GM19324 (cell line): ENCODE data around the gene NFIC.
"Not testable (repeated sequence)": the region's sequence is repeated elsewhere in the genome, so short reads cannot be mapped to it uniquely, and the experiment has no call there.

Experiments
- ATAC-seq: cut with Tn5 transposase; IDR thresholded peaks from one replicate; pipeline ENCODE4 v1.9.1; 2021; ENCODE audit warnings: mild to moderate bottlenecking, moderate library complexity; ENCODE audit not compliant: unreplicated experiment, low FRiP score

The NFIC gene

DNA sequence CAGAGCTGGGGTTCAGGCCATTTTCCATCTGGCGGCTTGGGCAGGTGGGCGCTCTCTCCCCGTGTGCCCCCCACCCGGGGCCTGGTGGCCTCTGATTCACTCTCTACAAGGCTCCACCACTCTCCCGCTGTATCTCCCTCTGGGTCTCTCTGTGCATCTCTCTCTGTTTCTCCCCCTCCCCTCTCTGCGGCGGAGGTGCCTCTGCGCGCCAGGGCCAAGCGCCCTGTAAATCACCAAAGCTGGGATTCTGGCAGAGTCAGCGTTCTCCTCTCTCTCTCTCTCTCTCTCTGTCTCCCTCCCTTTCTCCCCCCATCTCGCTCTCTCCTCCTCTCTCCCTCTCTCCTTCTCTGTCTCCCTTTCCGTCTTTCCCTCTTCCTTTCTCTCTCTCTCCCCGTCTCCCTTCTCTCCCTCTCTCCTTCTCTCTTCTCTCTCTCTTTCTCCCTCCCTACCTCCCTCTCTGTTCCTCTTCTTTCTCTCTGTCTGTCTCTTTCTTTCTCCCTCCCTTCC is 3.9 kb downstream of the NFIC start:
- no peak for ATAC-seq

DNA sequence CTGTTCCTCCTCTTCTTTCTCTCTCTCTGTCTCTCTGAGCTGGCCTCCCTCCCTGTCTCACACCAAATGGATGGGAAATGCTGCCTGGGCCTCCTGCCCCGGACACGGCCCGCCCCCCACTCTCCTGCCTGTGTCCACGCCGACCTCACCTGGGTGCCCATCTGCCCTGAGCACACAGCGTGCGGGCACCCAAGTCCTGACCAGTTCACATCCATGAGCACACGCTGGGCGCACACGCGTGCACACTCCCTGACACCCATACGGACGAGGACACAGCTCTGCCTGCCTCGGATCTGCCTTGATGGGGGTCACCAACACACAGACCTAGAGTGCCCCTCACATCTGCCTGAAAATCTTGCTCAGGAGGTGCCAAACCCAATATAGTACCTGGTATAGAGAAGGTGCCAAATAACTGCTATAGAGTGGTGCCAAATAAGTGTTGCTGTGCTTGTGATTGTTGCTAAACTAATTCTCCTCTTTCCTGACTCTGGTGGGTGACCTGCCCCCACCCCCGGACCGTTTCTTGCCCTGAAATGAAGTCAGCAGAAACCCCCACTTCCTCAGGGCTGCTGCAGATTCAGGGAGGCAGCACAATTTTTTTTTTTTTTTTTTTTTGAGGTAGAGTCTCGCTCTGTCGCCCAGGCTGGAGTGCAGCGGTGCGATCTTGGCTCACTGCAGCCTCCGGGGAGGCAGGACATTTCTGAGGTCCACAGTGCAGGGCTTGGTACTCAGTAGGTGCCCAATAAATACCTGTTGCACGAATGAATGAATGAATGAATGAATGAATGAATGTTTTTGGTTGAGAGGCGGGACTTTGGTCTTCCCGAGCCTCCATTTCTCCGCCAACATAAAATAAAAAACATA is 4.6 kb downstream of the NFIC start:
- no peak for ATAC-seq

DNA sequence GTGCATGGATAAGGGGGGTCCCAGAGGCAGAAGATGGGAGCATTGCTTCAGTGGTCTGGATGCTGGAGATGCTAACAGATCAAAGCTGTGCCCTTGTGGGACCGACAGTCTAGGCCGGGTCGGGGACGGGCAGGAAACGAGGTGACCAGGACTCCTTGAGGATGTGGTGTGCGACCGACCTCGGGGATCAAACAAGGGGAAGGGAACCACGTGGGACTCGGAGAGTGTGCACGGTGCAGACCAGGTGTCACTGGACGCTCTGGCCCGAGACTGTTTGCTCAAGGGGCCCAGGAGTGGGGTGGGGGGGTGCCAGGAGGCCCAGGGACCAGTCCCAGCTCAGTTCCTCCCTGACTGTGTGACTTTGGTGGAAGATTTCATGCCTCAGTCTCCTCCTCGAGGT is 6.0 kb downstream of the NFIC start:
- no peak for ATAC-seq

DNA sequence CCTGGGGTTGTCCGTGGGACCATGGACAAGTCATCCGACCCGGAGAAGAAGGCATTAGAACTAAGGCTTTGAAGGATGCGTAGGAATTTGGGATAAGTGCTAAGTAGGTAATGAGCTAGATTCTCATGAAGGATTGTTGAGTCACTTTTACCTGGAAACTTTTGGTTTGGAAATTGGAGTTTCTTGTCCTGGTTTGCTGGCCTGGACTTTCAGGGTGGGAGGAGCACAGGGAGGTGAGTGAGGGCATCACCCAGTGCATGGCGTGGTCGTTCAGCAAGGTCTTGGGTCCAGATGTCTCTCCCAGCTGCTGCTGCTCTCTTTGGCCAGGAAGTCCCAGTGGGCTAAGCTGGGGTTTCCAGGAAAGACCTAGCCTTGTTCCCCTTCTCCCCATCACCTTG is 7.6 kb downstream of the NFIC start:
- ATAC-seq, result no peak

DNA sequence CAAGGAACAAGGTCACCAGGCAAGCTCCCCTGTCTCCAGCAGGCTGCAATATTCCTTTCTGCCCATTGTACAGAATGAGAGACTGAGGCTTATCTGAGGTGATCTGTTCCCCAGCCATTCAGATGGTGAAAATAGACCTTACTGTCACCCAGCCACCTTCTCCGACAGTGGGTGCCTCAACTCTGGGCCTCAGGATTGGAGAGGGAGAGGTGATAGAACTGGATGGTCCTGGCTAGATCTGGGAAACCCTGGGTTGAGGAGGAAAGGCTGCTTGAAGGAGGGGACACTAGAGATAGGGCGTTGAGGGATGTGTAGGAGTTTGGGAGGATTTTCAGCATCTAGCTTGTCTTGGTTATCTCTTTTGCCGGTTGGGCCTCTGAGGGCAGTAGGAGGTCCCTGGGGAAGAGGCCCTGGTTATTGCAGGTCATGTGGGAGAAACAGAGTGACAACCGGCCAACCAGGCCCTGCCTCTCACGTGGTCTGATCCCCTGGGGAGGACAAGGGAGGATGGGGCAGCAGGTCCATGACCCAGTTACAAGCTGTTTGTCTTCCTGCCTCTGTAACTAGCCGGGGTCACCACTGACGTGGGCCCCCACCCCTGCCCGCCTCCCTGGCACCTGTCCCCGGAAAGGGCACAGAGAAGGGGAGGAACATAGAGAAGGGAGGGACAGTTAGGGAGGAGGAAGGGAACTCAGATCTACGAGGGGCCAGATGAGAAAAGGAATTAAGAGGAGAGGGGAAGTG is 8.2 kb downstream of the NFIC start:
- no peak for ATAC-seq

DNA sequence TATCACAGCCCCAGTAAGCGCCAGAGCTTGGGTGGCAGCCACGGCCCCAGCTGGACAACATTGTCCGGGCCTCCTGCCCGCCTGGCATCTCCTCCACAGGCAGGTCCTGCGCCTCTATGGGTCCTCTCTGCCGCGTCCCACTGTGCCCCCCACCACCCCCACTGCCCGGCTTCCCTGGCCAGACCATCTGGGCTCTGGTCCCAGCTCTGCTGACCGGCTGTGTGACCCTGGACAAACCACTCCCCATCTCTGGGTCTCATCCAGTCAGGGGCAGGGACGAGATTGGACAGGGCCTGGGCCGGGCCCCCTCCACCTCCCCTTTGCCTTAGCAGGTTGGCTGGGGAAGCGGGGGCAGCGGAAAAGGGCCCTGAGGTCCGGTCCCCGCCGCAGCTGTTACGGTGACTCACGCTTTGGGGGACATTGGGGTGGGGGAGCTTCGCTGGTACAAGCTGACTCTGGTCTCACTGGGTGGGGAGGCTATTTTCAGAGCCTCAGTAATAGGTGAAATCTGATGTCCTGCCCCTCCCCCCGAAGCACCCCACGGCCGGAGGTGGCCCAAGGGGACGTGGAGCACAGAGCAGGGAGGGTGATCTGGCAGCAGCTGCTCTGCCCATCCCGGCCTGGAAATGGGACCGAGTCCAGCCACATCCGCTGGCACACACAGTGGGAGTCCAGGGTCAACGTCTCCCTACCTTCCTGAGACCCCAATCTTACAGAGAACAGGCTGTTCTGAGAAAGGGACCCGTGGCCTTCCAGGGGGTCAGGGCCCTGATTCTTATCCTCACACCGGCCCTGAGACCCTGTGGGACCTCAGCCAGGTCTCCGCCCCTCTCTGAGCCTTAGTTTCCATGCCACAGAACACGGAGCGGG is 9.1 kb downstream of the NFIC start:
- ATAC-seq, result no peak

DNA sequence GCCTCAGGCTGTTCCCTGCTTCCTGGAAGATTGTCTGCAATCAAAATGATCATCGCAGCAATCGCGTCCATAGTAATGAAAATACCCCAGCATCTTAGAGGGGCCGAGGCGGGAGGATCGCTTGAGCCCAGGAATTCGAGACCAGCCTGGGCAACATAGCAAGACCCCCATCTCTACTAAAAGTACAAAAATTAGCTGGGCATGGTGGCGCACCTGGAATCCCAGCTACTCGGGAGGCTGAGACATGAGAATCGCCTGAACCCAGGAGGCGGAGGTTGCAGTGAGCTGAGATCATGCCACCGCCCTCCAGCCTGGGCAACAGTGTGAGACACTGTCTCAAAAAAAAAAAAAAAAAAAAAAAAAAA is 9.7 kb downstream of the NFIC start:
- ATAC-seq, result not testable (repeated sequence)

DNA sequence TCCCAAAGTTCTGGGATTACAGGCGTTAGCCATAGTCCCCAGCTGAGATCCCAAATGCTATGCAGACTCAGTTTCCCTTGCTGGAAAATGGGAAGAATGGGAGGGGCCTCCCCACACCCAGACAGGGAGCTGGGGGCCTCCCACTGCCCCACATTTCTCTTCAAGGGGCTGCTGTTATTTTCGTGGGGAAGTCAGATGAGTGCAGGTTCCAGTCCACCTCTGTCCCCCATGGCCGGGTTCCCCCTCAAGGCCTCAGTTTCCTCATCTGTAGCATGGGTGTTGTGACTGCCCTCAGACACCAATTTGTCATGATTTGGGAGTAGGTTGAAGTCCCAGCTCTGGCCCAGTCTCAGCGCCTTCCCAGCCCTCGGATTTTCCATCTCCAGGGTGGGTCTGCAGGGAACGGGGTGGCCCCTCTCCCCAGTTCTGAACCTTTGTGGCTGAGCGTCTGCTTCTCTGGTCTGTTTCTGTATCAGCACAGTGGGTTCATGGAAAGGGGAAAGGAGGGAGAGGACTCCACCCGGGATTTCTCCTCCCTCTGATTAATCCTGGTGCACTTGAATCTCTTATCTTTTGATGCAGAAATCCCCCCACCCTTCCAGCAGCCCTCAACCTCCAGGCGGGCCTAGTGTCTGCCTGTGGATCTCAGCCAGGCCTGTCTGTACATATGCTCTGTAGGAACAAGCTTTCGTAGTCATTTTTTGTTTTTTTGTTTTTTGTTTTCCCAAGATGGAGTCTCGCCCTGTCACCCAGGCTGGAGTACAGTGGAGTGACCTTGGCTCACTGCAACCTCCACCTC is 12.2 kb downstream of the NFIC start:
- ATAC-seq, result no peak

DNA sequence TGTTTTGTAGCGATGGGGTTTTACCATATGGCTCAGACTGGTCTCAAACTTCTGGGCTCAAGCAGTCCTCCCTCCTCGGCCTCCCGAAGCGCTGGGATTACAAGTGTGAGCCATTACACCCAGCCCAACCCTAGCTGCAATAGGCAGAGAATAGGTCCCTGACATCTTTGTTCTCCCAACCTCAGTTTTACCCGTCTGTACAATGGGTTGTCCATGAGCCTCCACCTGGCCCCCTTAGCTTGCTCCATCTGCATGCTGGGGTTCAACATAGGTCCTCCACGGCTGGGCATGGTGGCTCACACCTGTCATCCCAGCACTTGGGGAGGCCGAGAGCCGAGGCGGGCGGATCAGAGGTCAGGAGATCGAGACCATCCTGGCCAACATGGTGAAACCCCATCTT is 14.4 kb downstream of the NFIC start:
- no peak for ATAC-seq

DNA sequence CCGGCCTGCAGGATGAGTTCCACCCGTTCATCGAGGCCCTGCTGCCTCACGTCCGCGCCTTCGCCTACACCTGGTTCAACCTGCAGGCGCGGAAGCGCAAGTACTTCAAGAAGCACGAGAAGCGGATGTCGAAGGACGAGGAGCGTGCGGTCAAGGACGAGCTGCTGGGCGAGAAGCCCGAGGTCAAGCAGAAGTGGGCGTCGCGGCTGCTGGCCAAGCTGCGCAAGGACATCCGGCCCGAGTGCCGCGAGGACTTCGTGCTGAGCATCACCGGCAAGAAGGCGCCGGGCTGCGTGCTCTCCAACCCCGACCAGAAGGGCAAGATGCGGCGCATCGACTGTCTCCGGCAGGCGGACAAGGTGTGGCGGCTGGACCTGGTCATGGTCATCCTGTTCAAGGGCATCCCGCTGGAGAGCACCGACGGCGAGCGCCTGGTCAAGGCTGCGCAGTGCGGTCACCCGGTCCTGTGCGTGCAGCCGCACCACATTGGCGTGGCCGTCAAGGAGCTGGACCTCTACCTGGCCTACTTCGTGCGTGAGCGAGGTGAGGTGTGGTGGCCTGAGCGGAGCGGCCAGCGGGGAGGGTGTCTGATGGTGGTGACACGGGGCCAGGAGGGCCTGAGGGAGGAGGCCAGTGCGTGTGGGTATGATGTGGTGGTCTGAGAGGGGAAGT is 15.5 kb downstream of the NFIC start:
- ATAC-seq, result no peak

DNA sequence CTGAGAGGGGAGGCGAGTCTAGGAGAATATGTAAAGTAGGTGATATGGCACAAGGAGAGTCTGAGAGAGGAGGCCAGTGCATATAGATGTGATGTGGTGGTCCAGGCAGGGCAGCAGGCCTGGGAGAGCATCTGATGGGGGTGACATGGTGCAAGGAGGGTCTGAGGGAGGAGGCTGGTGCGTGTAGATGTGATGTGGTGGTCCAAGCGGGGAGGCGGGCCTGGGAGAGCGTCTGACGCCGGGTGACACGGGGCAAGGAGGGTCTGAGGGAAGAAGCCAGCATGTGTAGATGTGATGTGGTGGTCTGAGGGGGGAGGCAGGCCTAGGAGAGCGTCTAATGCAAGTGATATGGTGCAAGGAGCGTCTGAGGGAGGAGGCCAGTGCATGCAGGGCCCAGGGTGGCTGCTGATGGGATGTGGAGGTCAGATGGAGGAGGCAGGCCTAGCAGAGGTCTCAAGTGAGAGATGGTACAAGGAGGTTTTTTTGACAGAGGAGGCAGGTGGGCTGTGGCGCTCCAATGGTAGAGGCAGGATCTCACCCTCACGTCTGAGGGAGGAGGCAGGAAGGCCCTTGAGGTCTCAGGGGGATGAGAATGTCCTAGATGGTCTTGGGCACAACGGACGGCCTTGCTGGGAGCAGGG is 16.2 kb downstream of the NFIC start:
- no peak for ATAC-seq

DNA sequence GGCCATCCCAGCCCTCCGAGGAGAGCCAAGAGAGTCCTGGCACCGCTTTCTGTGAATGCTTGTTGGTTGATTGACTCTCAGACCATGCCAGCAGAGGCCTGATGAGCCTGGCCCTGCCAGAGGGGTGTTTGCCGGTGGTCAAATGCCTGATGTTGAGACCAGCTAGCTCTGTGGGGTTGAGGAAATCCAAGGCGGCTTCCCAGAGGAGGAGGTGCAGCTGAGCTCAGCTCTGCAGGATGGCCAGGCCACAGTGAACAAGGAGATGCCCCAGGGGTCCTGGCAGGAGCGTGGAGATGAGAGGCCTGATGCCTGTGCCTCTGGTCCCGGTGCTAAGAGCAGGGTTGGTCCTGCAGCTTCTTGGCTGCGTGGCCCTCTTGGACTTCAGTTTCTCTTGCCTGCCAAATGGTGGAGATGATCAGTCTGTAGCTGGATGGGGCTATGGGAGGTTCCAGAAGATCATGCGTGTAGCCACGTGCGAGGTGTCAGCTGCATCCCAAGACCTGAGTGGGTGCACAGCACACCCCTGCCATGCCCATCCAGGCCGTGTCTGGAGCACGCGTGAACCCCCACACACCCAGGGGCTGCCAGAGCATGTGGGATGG is 16.8 kb downstream of the NFIC start:
- no peak for ATAC-seq

DNA sequence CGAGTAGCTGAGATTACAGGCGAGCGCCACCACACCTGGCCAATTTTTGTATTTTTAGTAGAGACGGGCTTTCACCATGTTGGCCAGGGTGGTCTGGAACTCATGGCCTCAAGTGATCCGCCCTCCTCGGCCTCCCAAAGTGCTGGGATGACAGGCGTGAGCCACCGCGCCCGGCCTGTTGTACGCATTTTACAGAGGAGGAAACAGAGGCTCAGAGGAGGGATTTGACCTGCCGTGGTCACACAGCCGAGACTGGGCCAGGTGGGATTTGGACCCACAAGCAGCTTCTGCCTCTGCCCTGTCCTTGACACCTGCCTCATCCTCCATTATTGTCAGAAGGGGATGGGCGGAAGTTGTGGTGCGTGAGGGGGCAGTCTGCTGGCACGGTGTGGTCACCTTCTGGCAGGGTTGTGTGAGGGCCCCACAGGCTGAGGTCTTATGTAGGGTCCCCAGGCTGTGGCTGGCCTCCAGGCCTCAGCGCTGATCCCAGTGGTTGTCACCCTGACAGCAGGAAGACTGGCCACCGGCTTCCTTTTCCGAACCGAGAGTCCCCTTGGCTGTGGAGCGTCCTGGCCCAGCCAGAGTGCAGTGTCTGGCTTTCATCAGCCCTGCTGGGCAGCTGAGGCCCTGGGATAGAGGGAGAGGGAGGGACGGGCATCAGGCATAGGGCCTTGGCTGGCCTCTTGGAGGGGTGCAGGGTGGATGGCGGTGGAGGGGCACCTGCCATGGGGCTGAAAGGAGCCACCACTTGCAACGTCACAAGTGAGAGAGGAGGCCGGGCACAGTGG is 20.3 kb downstream of the NFIC start:
- no peak for ATAC-seq

DNA sequence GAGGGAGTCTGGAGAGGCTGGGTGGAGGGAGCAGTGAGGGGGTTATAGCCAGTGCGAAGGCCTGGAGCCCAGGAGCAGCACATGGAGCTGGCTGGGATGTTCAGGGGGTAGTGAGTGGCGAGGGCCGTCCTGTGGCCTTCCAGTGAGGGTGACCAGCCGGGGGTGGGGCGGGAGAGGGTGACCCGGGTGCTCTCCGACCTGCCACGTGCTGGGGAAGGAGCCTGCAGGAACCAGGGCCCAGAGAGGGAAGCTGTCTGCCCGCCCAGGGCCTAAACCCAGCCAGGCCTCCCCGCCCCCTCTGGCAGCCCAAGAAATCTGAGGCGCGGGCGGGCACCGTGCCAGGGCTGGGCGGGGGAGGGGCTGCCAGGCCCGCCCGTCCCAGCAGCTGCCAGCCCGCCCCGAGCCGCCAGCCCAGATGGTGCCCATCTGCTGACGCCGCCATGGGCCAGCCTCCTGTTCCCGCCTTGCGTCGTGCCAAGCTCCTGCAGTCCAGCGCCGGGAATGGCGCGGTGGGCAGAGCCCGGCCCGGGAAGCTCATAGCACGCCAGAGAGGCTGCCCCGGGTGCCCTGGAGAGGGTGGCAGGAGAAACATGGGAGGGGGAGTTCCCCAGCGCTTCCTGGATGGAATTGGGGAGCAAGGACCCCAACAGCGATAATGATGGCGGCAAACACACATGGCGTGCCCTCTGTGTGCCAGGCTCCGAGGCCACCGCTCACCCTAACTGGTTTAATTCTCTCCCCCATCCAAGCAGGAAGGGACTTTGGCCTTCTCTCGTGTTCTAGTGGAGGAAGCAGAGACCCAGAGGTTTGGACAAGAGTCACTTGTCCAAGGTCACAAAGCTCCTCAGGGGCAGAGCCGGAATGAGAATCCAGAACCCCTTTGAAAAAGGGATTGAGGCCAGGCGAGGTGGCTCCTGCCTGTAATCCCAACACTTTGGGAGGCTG is 21.5 kb downstream of the NFIC start:
- ATAC-seq, result no peak

DNA sequence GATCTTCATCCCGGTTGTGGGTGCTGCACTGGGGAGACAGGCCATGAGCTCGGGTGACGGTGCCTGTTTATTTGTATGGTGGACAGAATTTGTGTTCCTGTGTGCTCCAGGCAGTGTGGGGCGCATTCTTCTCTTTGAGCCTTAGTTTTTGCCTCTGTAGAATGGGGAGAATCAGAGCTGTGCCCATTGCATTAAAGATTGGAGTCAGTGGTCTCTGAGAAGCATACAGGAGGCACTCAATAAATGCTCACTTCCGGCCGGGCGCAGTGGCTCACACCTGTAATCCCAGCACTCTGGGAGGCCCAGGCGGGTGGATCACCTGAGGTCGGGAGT is 23.0 kb downstream of the NFIC start:
- no peak for ATAC-seq

DNA sequence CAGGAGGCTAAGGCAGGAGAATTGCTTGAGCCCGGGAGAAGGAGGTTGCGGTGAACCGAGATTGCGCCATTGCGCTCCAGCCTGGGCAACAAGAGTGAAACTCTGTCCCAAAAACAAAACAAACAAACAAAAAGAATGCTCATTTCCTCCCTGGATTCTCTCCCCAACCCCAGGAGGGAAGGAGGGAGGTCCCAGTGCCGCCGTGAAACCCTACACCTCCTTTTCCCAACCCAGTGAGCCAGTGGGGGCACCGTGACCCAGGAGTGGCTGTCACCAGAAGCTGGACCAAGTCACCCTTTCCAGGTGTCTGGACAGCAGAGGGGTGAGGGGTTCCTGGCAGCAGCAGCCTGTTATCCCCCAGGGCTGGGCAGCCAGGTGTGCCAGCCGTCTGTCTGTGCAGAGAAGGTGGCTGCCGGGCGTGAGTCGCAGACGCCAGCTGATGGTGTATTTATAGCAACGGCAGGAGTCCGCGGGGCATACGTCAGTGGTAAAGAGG is 23.5 kb downstream of the NFIC start:
- no peak for ATAC-seq

DNA sequence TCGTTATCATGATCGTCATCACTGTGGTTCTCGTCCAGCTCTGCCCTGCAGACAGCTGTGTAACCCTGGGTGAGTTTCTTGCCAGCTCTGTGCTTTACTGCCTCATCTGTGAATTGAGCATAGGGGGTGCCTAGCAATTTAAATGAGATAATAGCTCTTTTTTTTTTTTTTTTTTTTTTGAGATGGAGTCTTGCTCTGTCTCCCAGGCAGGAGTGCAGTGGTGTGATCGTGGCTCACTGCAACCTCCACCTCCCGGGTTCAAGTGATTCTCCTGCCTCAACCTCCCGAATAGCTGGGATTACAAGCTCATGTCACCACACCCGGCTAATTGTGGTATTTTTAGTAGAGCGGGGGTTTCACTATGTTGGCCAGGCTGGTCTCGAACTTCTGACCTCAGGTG is 25.5 kb downstream of the NFIC start:
- ATAC-seq, result not testable (repeated sequence)
